Keratinocyte (primary cell): ENCODE data around the gene CEACAM21. TPM values are rescaled to one million over a fixed set of nuclear protein-coding genes. Genes with fewer than 3 reads are reported as not detected.

ENCODE experiments used
- DNase-seq: peaks from one replicate; pipeline ENCODE4 v3.0.0-alpha.2; 2011; ENCODE audit warnings: low read depth, missing footprints, low spot score
- FAIRE-seq: peaks from 2 replicates; lab custom pipeline; 2011; peaks lifted over from hg19 to GRCh38; lab: Jason Lieb, UNC
- H2AFZ ChIP-seq: 2 replicates; pipeline ENCODE4 v1.6.0; 2012; ENCODE audit warnings: low read length, control low read depth, inconsistent platforms; ENCODE audit not compliant: control insufficient read depth
- H3K27ac ChIP-seq: 2 replicates; pipeline ENCODE4 v1.5.1; 2011; ENCODE audit warnings: low read length; ENCODE audit not compliant: control insufficient read depth, insufficient read depth
- H3K27me3 ChIP-seq: 3 replicates; pipeline ENCODE4 v1.6.0; 2011; ENCODE audit warnings: low read length; ENCODE audit not compliant: control insufficient read depth, insufficient read depth; ENCODE audit errors: extremely low read depth
- H3K36me3 ChIP-seq, 2 experiments: 2 replicates in 1 of 2; 3 replicates in 1 of 2; pipeline ENCODE4 v1.5.1; 2011; ENCODE audit warnings: low read length in 2 of 2, mild to moderate bottlenecking in 1 of 2; ENCODE audit not compliant: control insufficient read depth in 2 of 2, insufficient read depth in 2 of 2; ENCODE audit errors: extremely low read depth in 1 of 2
- H3K4me1 ChIP-seq: 3 replicates; pipeline ENCODE4 v1.5.1; 2011; ENCODE audit warnings: low read length; ENCODE audit not compliant: control insufficient read depth, insufficient read depth; ENCODE audit errors: extremely low read depth
- H3K4me2 ChIP-seq: 3 replicates; pipeline ENCODE4 v1.6.0; 2011; ENCODE audit warnings: low read depth, low read length; ENCODE audit not compliant: control insufficient read depth, insufficient read depth; ENCODE audit errors: extremely low read depth
- H3K4me3 ChIP-seq, 3 experiments: fragments of 200-600 bp in 1 of 3; sonication (generic) in 1 of 3; 2 replicates in 2 of 3; 3 replicates in 1 of 3; pipeline ENCODE4 v1.5.1; 2011 to 2016; ENCODE audit warnings: low read length in 3 of 3, mild to moderate bottlenecking in 3 of 3, control low read depth in 2 of 3, inconsistent platforms in 1 of 3, low read depth in 1 of 3, mixed read lengths in 1 of 3, mixed run types in 1 of 3, moderate library complexity in 1 of 3; ENCODE audit not compliant: control insufficient read depth in 2 of 3, insufficient read depth in 2 of 3; ENCODE audit errors: extremely low read depth in 1 of 3
- H3K79me2 ChIP-seq: 2 replicates; pipeline ENCODE4 v1.6.0; 2012; ENCODE audit warnings: low read length; ENCODE audit not compliant: control insufficient read depth, insufficient read depth
- H3K9ac ChIP-seq: 3 replicates; pipeline ENCODE4 v1.6.0; 2011; ENCODE audit warnings: low read length; ENCODE audit not compliant: control insufficient read depth, insufficient read depth; ENCODE audit errors: extremely low read depth
- H3K9me1 ChIP-seq: 3 replicates; pipeline ENCODE4 v1.6.0; 2011; ENCODE audit warnings: low read length; ENCODE audit not compliant: control insufficient read depth, insufficient read depth; ENCODE audit errors: extremely low read depth
- H3K9me3 ChIP-seq: 2 replicates; pipeline ENCODE4 v1.5.1; 2012; ENCODE audit warnings: low read depth, low read length; ENCODE audit not compliant: control insufficient read depth
- H4K20me1 ChIP-seq: 3 replicates; pipeline ENCODE4 v1.6.0; 2011; ENCODE audit warnings: low read length; ENCODE audit not compliant: control insufficient read depth, insufficient read depth; ENCODE audit errors: extremely low read depth
- EZH2 ChIP-seq: IDR thresholded peaks from one replicate; pipeline ENCODE4 v1.6.1; 2012; ENCODE audit warnings: inconsistent platforms, mild to moderate bottlenecking, low read length, moderate library complexity
- dilution Hi-C: fragments of 300-500 bp; cut with MboI; formaldehyde crosslinking; loops from one replicate; pipeline ENCODE4 v1.7.0; 2020; ENCODE audit warnings: low sequenced_read_pairs; ENCODE audit not compliant: extremely low pct_ligation_motif_present
- polyA plus RNA-seq, 5 experiments: library from polyadenylated mRNA; depleted of rRNA in 3 of 5; stranded (reverse) in 3 of 5; stranded (forward) in 1 of 5; unstranded in 1 of 5; fragments of >200 nt; gene quantifications; 1 replicate in 1 of 5; 2 replicates in 3 of 5; 3 replicates in 1 of 5; pipeline versions ENCODE4 v1.2.1 to v1.2.3, GENCODE V29; 2011 to 2012; ENCODE audit warnings: missing spikeins in 2 of 5, low read depth in 1 of 5, low replicate concordance in 1 of 5
- TF ChIP-seq, protein P1 (sequence below), 3 experiments: IDR thresholded peaks in 1 of 3; conservative IDR thresholded peaks in 1 of 3; optimal IDR thresholded peaks in 1 of 3; 2 replicates in 2 of 3; 3 replicates in 1 of 3; pipeline versions ENCODE3 to v1.5.1; 2011; ENCODE audit warnings: low read length in 3 of 3, mild to moderate bottlenecking in 3 of 3, moderate library complexity in 2 of 3, control low read depth in 1 of 3, inconsistent platforms in 1 of 3; ENCODE audit not compliant: insufficient read depth in 2 of 3; ENCODE audit errors: extremely low read depth in 1 of 3

Gene CEACAM21
- polyA plus RNA-seq, 1 donor (not counting 4 experiments of a cell fraction or from before 2014, with no cell fraction given): not detected

DNA sequence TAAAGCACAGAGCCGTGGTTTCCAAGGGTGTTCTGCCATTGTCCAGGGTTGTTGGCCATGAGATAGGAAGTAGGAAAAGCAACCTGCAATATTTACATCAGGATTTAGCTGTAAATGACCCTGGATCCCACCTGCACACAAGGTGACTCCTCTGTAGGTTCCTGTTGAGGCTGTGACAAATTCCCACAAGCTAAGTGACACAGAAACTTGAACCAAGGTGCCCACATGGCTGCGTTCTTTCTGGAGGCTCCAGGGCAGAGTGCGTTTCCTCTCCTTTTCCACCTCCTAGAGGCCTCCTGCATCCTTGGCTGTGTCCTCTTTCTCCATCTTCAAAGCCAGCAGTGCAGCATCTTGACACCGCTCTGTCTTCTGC is 11.9 kb downstream of the CEACAM21 start:
- no peak for FAIRE-seq
- H3K27ac ChIP-seq: no peak overlapping the region
- H3K9me1 ChIP-seq: no peaks in the 10 kb centered on the region
- TF ChIP-seq, protein P1, sequence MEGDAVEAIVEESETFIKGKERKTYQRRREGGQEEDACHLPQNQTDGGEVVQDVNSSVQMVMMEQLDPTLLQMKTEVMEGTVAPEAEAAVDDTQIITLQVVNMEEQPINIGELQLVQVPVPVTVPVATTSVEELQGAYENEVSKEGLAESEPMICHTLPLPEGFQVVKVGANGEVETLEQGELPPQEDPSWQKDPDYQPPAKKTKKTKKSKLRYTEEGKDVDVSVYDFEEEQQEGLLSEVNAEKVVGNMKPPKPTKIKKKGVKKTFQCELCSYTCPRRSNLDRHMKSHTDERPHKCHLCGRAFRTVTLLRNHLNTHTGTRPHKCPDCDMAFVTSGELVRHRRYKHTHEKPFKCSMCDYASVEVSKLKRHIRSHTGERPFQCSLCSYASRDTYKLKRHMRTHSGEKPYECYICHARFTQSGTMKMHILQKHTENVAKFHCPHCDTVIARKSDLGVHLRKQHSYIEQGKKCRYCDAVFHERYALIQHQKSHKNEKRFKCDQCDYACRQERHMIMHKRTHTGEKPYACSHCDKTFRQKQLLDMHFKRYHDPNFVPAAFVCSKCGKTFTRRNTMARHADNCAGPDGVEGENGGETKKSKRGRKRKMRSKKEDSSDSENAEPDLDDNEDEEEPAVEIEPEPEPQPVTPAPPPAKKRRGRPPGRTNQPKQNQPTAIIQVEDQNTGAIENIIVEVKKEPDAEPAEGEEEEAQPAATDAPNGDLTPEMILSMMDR (optimal IDR thresholded peaks at IDR 0.05 in 1 of 3, IDR thresholded peaks at IDR 0.05 in 1 of 3, conservative IDR thresholded peaks at IDR 0.05 in 1 of 3; ENCODE audit: extremely low read depth in 1 of 3, insufficient read depth in 2 of 3, low read length in 3 of 3): no peak
- TF ChIP-seq EZH2: no peak
- H4K20me1 ChIP-seq: peaks cover 3% of the 10 kb centered on the region
- H3K9ac ChIP-seq: no peak overlapping the region
- DNase-seq: no peak
- no peak overlapping the region for H3K4me3 ChIP-seq
- H3K79me2 ChIP-seq: no peaks in the 10 kb centered on the region
- H3K4me1 ChIP-seq: no peaks in the 10 kb centered on the region
- no peaks in the 10 kb centered on the region for H3K9me3 ChIP-seq
- H3K36me3 ChIP-seq: no peaks in the 10 kb centered on the region
- no peak overlapping the region for H2AFZ ChIP-seq
- H3K27me3 ChIP-seq: peaks cover 2% of the 10 kb centered on the region
- dilution Hi-C loops: no loop called here
- no peak overlapping the region for H3K4me2 ChIP-seq

DNA sequence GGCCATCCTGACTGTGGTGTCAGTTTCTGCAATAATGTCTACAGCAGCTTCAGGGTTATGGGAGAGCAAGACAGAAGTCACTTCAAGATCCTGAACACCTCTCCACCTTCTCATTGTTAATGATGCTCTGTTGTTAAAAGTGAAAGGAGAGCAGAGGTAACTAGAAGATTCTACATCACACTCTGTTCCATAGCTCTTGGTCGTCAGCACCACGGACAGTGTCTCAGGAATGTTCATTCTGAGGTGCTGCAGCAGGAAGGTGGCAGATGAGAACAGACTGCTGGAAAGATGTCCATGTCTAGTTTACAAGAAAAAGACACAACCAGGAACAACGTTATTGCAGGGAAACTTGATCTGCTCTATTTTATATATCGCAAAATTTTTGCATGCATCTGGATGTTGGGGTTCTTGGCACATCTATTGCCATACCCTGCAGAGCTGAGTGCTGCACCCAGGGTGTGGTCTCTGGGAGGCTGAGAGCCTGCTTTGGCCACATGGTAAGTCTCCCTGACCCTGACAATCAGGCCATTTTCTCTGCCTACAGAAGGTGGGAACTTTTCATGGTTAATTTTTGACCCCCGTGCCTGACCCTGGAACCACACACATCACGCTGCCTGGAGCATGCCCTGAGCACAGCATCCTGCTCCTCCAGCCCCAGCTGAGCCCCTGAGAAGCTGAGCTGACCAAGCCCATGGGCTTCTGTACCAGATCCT is 12.7 kb downstream of the CEACAM21 start:
- Histone ChIP-seq H3K4me2 (no peak overlapping the region), H3K36me3 (no peaks in the 10 kb centered on the region)

More for the DNA sequence above, 12.7 kb downstream of the CEACAM21 start:
- Histone ChIP-seq H3K79me2 (no peaks in the 10 kb centered on the region), H3K27me3 (peaks cover 2% of the 10 kb centered on the region), H2AFZ (no peak overlapping the region), H3K4me3 (no peak overlapping the region), H3K27ac (no peak overlapping the region), H3K9ac (no peak overlapping the region), H3K9me3 (no peaks in the 10 kb centered on the region), H3K9me1 (no peaks in the 10 kb centered on the region), H4K20me1 (peaks cover 3% of the 10 kb centered on the region), H3K4me1 (no peaks in the 10 kb centered on the region)
- FAIRE-seq (no peak), DNase-seq (no peak)
- TF ChIP-seq EZH2: no peak
- TF ChIP-seq, protein P1 (optimal IDR thresholded peaks at IDR 0.05 in 1 of 3, IDR thresholded peaks at IDR 0.05 in 1 of 3, conservative IDR thresholded peaks at IDR 0.05 in 1 of 3; ENCODE audit: extremely low read depth in 1 of 3, insufficient read depth in 2 of 3, low read length in 3 of 3): no peak
- dilution Hi-C loops: no loop called here
